Activated T-cell treated with anti-CD3 and anti-CD28 coated beads, Interleukin-2, amount 50 U/mL, for 4 hours (primary cell): Measurements from ENCODE around the gene ZBTB20. TPM values are rescaled to one million over a fixed set of nuclear protein-coding genes. Genes with fewer than 3 reads are reported as not detected.

ENCODE experiments used
- ATAC-seq, 2 donors: fragments of 200-7000 bp; cut with Tn5 transposase; one replicate each; pipeline ENCODE4 v1.10.0; 2021
- DNase-seq: peaks from one replicate; pipeline ENCODE4 v3.0.0-alpha.2; 2020
- H3K27me3 Mint-ChIP-seq: one replicate; pipeline ENCODE4 v1.8.0; 2021; ENCODE audit warnings: low read depth, mixed read lengths
- H3K36me3 Mint-ChIP-seq: one replicate; pipeline ENCODE4 v1.8.0; 2022; ENCODE audit warnings: mixed read lengths; ENCODE audit not compliant: insufficient read depth
- H3K4me1 Mint-ChIP-seq: one replicate; pipeline ENCODE4 v1.8.0; 2021; ENCODE audit warnings: low read depth, mixed read lengths
- H3K4me3 Mint-ChIP-seq: one replicate; pipeline ENCODE4 v1.8.0; 2021; ENCODE audit warnings: mild to moderate bottlenecking, moderate library complexity, mixed read lengths
- H3K9me3 Mint-ChIP-seq: one replicate; pipeline ENCODE4 v1.8.0; 2021; ENCODE audit warnings: mixed read lengths
- total RNA-seq, 3 donors: library from RNA; stranded (reverse); gene quantifications; one replicate each; pipeline ENCODE4 v1.2.1, GENCODE V29; 2021

ZBTB20 gene
- total RNA-seq, 3 donors from 2014 or later = 0.91 to 2.8 (median 1.8) TPM

GRCh38 chr3:114498539-114499370 lies 648.3 kb downstream of the ZBTB20 start:
- H3K27me3 Mint-ChIP-seq = no peaks in the 10 kb centered on the region
- H3K4me1 Mint-ChIP-seq = peaks cover 32% of the 10 kb centered on the region
- H3K4me3 Mint-ChIP-seq = no peak overlapping the region
- H3K36me3 Mint-ChIP-seq = peaks cover 6% of the 10 kb centered on the region
- ATAC-seq (no peak), DNase-seq (no peak)
- no peaks in the 10 kb centered on the region for H3K9me3 Mint-ChIP-seq

GRCh38 chr3:114496874-114497273 lies 650.2 kb downstream of the ZBTB20 start:
- no peak overlapping the region for H3K4me3 Mint-ChIP-seq
- peaks cover 22% of the 10 kb centered on the region for H3K4me1 Mint-ChIP-seq
- H3K36me3 Mint-ChIP-seq = peaks cover 6% of the 10 kb centered on the region
- no peaks in the 10 kb centered on the region for H3K27me3 Mint-ChIP-seq
- DNase-seq (no peak), ATAC-seq (no peak)
- H3K9me3 Mint-ChIP-seq = no peaks in the 10 kb centered on the region

DNA sequence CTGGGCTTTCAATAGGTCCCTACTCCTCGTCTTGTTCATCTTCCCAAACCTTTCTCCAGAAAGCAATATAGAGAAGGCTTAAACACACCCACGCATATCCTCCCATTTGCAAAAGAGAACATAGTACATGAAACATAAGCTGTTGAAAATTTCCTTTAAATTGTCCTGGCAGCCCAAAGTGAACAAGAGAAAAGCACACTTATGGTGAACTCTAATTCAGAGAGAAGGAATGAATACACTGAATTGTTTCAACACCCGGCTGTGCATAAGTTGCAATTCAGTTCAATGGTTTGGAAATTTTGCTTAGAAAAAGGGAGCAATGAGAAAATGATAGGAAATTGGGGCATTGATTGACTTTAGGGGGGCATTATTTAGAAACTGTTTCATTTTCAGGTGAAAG lies 650.6 kb downstream of the ZBTB20 start:
- DNase-seq (no peak), ATAC-seq (no peak)
- peaks cover 6% of the 10 kb centered on the region for H3K36me3 Mint-ChIP-seq
- H3K4me3 Mint-ChIP-seq = no peak overlapping the region
- no peaks in the 10 kb centered on the region for H3K27me3 Mint-ChIP-seq
- H3K9me3 Mint-ChIP-seq = no peaks in the 10 kb centered on the region
- H3K4me1 Mint-ChIP-seq = peaks cover 20% of the 10 kb centered on the region

DNA sequence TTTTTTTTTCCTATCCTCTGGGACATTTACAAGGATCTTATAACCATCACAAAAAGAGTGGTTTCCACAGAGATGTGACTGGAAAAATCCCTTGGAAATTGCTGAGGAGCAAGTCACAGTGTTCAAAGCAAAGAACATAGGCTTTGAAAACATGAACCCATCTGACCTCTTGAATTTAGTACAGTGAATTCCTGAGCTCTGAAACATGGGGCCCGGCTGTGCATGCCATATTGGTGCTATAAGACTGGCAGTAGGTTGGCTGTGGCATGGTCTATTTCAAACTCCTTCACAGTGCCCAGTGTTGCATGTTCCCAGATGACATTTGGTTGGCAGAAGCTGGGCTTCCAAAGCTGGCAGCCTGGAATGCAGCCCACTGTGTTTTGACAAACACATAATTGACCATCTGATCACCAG lies 651.1 kb downstream of the ZBTB20 start:
- no peak for ATAC-seq

DNA sequence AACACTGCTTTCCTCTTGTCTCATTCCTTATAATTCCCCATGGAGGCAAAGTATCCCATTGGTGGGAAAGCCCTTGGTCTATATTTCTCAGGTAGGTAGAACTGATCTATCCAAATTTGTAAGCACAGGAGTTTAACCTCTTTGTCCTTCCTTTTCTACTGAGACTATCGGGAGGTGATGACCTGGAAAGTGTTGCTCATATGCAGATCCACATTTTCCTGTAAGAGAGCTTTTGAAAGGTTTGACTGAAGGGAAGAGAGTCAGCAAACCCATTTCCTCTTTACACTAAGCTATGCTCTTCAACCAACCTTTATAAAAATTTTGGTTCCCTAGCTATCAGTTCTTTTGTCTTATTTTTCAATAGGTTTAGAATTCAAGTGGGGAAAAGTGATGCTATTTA lies 652.6 kb downstream of the ZBTB20 start:
- H3K4me1 Mint-ChIP-seq = peaks cover 9% of the 10 kb centered on the region
- H3K27me3 Mint-ChIP-seq = no peaks in the 10 kb centered on the region
- ATAC-seq (no peak), DNase-seq (no peak)
- H3K36me3 Mint-ChIP-seq = peaks cover 6% of the 10 kb centered on the region
- no peaks in the 10 kb centered on the region for H3K9me3 Mint-ChIP-seq
- no peak overlapping the region for H3K4me3 Mint-ChIP-seq

More for the DNA sequence above, 651.1 kb downstream of the ZBTB20 start:
- no peak overlapping the region for H3K4me3 Mint-ChIP-seq
- H3K9me3 Mint-ChIP-seq = no peaks in the 10 kb centered on the region
- H3K4me1 Mint-ChIP-seq = peaks cover 20% of the 10 kb centered on the region
- no peak for DNase-seq
- no peaks in the 10 kb centered on the region for H3K27me3 Mint-ChIP-seq
- H3K36me3 Mint-ChIP-seq = peaks cover 6% of the 10 kb centered on the region

- peaks cover 4% of the 10 kb centered on the region for H3K4me1 Mint-ChIP-seq
- peaks cover under 1% of the 10 kb centered on the region for H3K36me3 Mint-ChIP-seq
- DNase-seq (no peak), ATAC-seq (no peak)
- H3K27me3 Mint-ChIP-seq = no peaks in the 10 kb centered on the region
- H3K4me3 Mint-ChIP-seq = no peak overlapping the region
- no peaks in the 10 kb centered on the region for H3K9me3 Mint-ChIP-seq
Observed at GRCh38 chr3:114490829-114491228, 656.3 kb downstream of the ZBTB20 start.

DNA sequence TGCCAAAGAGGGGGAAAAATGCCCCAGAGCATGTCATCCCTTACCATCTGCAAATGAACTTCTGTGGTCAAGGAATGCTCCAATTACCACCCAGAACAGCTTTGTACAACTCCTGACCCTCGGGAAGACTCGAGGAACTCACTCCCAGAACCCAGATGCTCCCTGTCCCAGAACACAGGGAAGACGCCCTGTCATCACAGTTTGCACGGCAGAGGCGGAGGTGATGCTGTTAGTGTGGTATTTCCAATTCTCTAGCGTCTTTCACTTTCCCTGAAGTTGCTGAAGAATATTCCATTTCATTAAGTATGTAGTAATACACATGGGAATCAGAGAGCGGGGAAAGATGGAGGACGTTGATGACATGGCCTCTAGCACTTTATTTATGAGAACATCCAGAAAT lies 659.6 kb downstream of the ZBTB20 start:
- no peak overlapping the region for H3K4me3 Mint-ChIP-seq
- ATAC-seq (no peak), DNase-seq (no peak)
- H3K36me3 Mint-ChIP-seq = peaks cover 2% of the 10 kb centered on the region
- H3K27me3 Mint-ChIP-seq = no peaks in the 10 kb centered on the region
- no peaks in the 10 kb centered on the region for H3K4me1 Mint-ChIP-seq
- no peaks in the 10 kb centered on the region for H3K9me3 Mint-ChIP-seq

- DNase-seq (no peak), ATAC-seq (no peak)
- H3K4me1 Mint-ChIP-seq = peaks cover 14% of the 10 kb centered on the region
- no peaks in the 10 kb centered on the region for H3K27me3 Mint-ChIP-seq
- H3K9me3 Mint-ChIP-seq = no peaks in the 10 kb centered on the region
- no peak overlapping the region for H3K4me3 Mint-ChIP-seq
- peaks cover 4% of the 10 kb centered on the region for H3K36me3 Mint-ChIP-seq
Observed at GRCh38 chr3:114484919-114485318, 662.2 kb downstream of the ZBTB20 start.

DNA sequence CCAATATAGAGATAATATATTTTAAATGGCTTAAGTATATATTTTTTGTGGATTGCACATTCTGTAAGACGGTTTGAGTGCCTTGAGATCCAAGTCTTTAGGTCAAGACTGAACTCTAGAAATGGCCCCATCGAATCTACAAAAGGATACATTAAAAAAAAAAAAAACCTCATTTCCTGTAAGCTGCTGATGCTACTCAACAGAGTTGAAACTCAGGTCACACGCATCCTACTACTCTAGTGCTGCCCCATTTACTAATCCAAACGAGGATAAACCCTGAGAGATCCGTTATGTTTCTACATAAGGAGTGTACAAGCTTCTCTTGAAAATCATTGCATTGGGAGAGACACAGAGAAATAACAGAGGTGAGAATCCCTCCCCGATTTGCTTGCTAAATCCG lies 666.0 kb downstream of the ZBTB20 start:
- Mint-ChIP-seq H3K36me3 (peaks cover 4% of the 10 kb centered on the region), H3K4me3 (no peak overlapping the region), H3K4me1 (peaks cover 14% of the 10 kb centered on the region), H3K9me3 (no peaks in the 10 kb centered on the region), H3K27me3 (no peaks in the 10 kb centered on the region)
- DNase-seq (no peak), ATAC-seq (no peak)

DNA sequence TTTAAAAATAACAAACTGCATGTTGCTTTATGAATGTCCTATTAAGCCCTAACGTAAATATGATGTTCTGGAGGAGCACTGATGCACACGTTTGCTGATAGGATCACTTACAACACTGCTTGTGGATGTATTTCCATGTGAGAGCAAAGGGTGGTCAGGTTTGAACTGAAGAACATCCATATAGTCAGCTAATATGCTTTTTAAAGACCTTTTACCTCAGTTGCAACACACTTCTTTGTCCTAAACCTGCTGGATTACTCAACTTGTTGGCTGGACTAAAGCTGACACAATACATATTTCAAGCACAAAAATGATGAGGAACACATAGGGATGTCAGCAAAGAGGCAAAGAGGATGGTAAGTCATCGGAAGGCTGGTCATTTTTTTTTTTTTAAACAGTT lies 666.6 kb downstream of the ZBTB20 start:
- H3K36me3 Mint-ChIP-seq = peaks cover 1% of the 10 kb centered on the region
- no peaks in the 10 kb centered on the region for H3K27me3 Mint-ChIP-seq
- peaks cover 14% of the 10 kb centered on the region for H3K4me1 Mint-ChIP-seq
- H3K4me3 Mint-ChIP-seq = no peak overlapping the region
- H3K9me3 Mint-ChIP-seq = no peaks in the 10 kb centered on the region
- DNase-seq (no peak), ATAC-seq (no peak)

DNA sequence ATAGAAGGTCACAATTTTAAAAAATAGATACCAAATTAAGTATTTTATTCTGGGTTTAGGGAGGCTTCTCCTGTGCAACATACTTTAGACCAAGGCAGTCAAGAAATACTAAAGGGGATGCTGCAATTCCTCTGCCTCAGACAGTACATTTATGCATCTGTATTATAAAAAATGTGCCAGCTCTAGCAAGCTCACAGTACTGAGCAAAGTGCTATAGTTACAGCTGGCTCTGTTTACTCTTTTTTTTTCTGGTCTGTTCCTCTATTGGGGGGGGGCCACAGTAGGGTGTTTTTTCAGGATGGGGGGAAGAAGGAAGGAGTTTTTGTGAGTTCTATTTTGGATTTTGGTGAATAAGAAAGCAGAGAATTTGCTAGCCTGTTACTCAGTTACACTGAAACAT lies 668.3 kb downstream of the ZBTB20 start:
- H3K36me3 Mint-ChIP-seq = peaks cover 1% of the 10 kb centered on the region
- no peak overlapping the region for H3K4me3 Mint-ChIP-seq
- DNase-seq (no peak), ATAC-seq (no peak)
- peaks cover 14% of the 10 kb centered on the region for H3K4me1 Mint-ChIP-seq
- H3K27me3 Mint-ChIP-seq = no peaks in the 10 kb centered on the region
- H3K9me3 Mint-ChIP-seq = no peaks in the 10 kb centered on the region

DNA sequence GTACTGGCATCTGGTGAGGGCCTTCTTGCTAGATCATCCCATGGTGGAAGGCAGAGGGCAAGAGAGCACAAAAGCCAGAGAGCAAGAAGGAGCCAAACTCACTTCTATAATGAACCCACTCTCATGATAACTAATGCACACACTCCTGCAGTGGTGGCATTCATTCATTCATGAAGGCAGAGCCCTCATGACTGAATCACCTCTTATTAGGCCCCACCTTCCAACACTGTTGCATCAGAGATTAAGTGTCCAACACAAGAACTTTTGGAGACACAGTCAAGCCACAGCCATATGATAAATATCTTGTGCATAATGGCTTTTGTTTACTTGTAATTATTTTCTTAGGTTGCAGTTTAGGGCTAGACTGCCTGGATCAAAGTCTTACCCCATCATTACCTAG lies 670.6 kb downstream of the ZBTB20 start:
- ATAC-seq = no peak
- DNase-seq = no peak
- no peaks in the 10 kb centered on the region for H3K9me3 Mint-ChIP-seq

DNA sequence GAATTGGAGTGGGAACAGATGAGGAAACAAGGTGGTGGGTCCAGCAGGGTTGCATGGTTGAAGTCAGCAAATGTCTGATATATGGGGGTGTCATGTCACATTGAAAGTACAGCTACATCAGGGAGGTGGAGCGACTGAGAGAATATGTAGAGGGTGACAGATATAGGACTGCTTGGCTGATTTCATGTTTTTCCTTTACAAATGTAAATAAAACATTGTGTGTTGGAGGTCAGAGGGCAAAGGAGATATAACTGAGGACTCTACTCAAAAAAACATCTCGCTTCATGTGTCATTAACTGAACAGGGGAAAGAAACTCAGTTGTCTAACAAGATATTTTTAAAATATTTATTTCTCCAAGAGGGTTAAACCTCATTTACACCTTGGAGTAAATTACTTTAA lies 675.6 kb downstream of the ZBTB20 start:
- Mint-ChIP-seq H3K9me3 (no peaks in the 10 kb centered on the region), H3K4me3 (no peak overlapping the region), H3K36me3 (no peaks in the 10 kb centered on the region), H3K27me3 (no peaks in the 10 kb centered on the region), H3K4me1 (no peaks in the 10 kb centered on the region)
- ATAC-seq (no peak), DNase-seq (no peak)

More for the DNA sequence above, 670.6 kb downstream of the ZBTB20 start:
- H3K4me1 Mint-ChIP-seq = peaks cover 5% of the 10 kb centered on the region
- no peaks in the 10 kb centered on the region for H3K27me3 Mint-ChIP-seq
- H3K36me3 Mint-ChIP-seq = peaks cover under 1% of the 10 kb centered on the region
- H3K4me3 Mint-ChIP-seq = no peak overlapping the region

DNA sequence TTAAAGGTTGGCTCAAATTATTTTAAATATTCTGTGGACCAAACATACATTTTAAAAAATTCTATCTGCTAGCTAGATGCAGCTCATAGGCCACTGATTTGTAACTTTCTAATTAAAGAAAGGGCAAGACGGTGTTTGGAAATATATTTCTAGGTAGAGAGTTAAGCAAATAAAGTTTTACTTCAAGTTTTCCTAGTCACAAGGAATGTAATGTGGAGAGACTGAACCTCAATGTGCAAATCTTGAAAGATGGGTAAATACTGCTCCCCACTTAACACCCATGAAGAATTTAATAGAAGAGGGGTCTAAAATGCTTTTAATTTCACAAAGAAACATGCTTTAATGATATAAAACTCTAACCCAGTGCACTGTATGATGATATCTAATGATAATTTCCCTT lies 678.0 kb downstream of the ZBTB20 start:
- Mint-ChIP-seq H3K36me3 (no peaks in the 10 kb centered on the region), H3K27me3 (no peaks in the 10 kb centered on the region), H3K4me1 (no peaks in the 10 kb centered on the region), H3K4me3 (no peak overlapping the region), H3K9me3 (no peaks in the 10 kb centered on the region)
- DNase-seq (no peak), ATAC-seq (no peak)

DNA sequence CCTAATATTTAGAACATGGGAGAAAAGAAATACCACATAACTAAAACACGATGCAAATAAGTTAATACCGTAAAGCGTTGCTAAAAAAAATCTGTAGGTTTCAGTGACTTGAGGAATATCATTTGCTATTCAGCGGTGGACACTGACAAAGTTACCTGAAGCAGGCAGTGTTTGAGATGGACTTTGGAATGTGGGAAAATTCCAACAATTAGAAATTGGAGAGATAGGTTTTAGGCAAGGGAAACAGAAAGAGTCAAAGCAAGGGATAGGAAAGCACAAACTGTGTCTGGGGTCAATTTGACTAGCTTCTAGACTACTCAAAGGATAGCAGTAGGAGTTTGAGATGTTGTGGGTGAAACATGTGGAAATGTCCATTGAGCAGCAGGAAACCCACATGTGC lies 680.3 kb downstream of the ZBTB20 start:
- no peaks in the 10 kb centered on the region for H3K9me3 Mint-ChIP-seq
- DNase-seq (no peak), ATAC-seq (no peak)
- no peaks in the 10 kb centered on the region for H3K36me3 Mint-ChIP-seq
- H3K4me1 Mint-ChIP-seq = no peaks in the 10 kb centered on the region
- no peak overlapping the region for H3K4me3 Mint-ChIP-seq
- H3K27me3 Mint-ChIP-seq = no peaks in the 10 kb centered on the region
